OCI-LY3 (cell line): ENCODE data around the gene PIP5K1C.

Experiments
- H2AFZ ChIP-seq: fragments of 200-600, 300-600 bp; shearing (Covaris generic); 2 replicates; pipeline ENCODE4 v1.6.0; 2014; ENCODE audit warnings: antibody characterized with exemption, low read depth, low read length
- H3K27ac ChIP-seq: fragments of 200-600, 300-600 bp; sonication (generic); 2 replicates; pipeline ENCODE4 v1.5.1; 2014; ENCODE audit warnings: mild to moderate bottlenecking, low read length, moderate library complexity, mixed read lengths
- H3K27me3 ChIP-seq: fragments of 200-600, 300-600 bp; sonication (generic); 2 replicates; pipeline ENCODE4 v1.6.1; 2014; ENCODE audit warnings: low read depth, low read length, mixed read lengths
- H3K36me3 ChIP-seq: fragments of 200-600, 300-600 bp; sonication (generic); replicated peaks from 2 replicates; pipeline ENCODE3; 2014; ENCODE audit warnings: low read depth, low read length, mixed read lengths
- H3K4me1 ChIP-seq: fragments of 300-600, 200-600 bp; sonication (generic); 2 replicates; pipeline ENCODE4 v1.6.1; 2014; ENCODE audit warnings: low read length, mixed read lengths
- H3K4me2 ChIP-seq: fragments of 200-600, 300-600 bp; sonication (generic); 2 replicates; pipeline ENCODE4 v1.6.1; 2014; ENCODE audit warnings: low read length, mixed read lengths
- H3K4me3 ChIP-seq: fragments of 300-600, 200-600 bp; sonication (generic); 2 replicates; pipeline ENCODE4 v1.5.1; 2014; ENCODE audit warnings: antibody characterized with exemption, mild to moderate bottlenecking, low read length, moderate library complexity
- H3K79me2 ChIP-seq: fragments of 300-600, 200-600 bp; shearing (Covaris generic); 2 replicates; pipeline ENCODE4 v1.6.1; 2014; ENCODE audit warnings: mild to moderate bottlenecking, low read length, mixed read lengths
- H3K9ac ChIP-seq: fragments of 300-600, 200-600 bp; shearing (Covaris generic); 2 replicates; pipeline ENCODE4 v1.6.0; 2014; ENCODE audit warnings: mild to moderate bottlenecking, low read length, moderate library complexity
- H3K9me3 ChIP-seq: fragments of 200-600, 300-600 bp; shearing (Covaris generic); 2 replicates; pipeline ENCODE4 v1.6.1; 2014; ENCODE audit warnings: low read length, mixed read lengths; ENCODE audit not compliant: insufficient read depth
- H4K20me1 ChIP-seq: fragments of 200-600, 300-600 bp; sonication (generic); 2 replicates; pipeline ENCODE4 v1.6.1; 2016; ENCODE audit warnings: low read length, mixed read lengths; ENCODE audit not compliant: insufficient read depth
- CTCF ChIP-seq: fragments of 200-600, 300-600 bp; sonication (generic); IDR thresholded peaks from 2 replicates; pipeline ENCODE4 v1.5.1; 2014; ENCODE audit warnings: antibody characterized with exemption, low read length, low read depth
- EZH2phosphoT487 ChIP-seq: fragments of 200-600 bp; shearing (Covaris generic); IDR thresholded peaks from 2 replicates; pipeline ENCODE4 v1.6.1; 2018; ENCODE audit warnings: antibody characterized with exemption, mixed run types, low read depth

PIP5K1C gene

GRCh38 chr19:3637621-3638020, 62.6 kb downstream of the PIP5K1C start:
- TF ChIP-seq EZH2phosphoT487 (no peak), CTCF (no peak)
- Histone ChIP-seq H3K4me2 (no peak overlapping the region), H3K27me3 (no peaks in the 10 kb centered on the region), H4K20me1 (no peaks in the 10 kb centered on the region; the same call in 1 of the 2 replicates), H3K36me3 (peaks cover 9% of the 10 kb centered on the region), H3K79me2 (no peaks in the 10 kb centered on the region), H3K9me3 (no peaks in the 10 kb centered on the region), H3K27ac (no peak overlapping the region), H3K4me3 (no peak overlapping the region), H2AFZ (no peak overlapping the region), H3K9ac (no peak overlapping the region), H3K4me1 (no peaks in the 10 kb centered on the region)

GRCh38 chr19:3636962-3637361, 63.3 kb downstream of the PIP5K1C start:
- peaks cover 9% of the 10 kb centered on the region for H3K36me3 ChIP-seq
- no peaks in the 10 kb centered on the region for H3K9me3 ChIP-seq
- H3K4me2 ChIP-seq, result no peak overlapping the region
- no peaks in the 10 kb centered on the region for H3K27me3 ChIP-seq
- no peak overlapping the region for H2AFZ ChIP-seq
- TF ChIP-seq EZH2phosphoT487 (no peak), CTCF (no peak)
- no peaks in the 10 kb centered on the region for H3K79me2 ChIP-seq
- no peak overlapping the region for H3K27ac ChIP-seq
- no peak overlapping the region for H3K4me3 ChIP-seq
- no peak overlapping the region for H3K9ac ChIP-seq
- no peaks in the 10 kb centered on the region for H3K4me1 ChIP-seq
- H4K20me1 ChIP-seq, result no peaks in the 10 kb centered on the region; the same call in 1 of the 2 replicates

GRCh38 chr19:3636506-3636905, 63.8 kb downstream of the PIP5K1C start:
- Histone ChIP-seq H4K20me1 (no peaks in the 10 kb centered on the region; the same call in 1 of the 2 replicates), H3K27me3 (no peaks in the 10 kb centered on the region), H2AFZ (no peak overlapping the region), H3K9ac (no peak overlapping the region), H3K27ac (no peak overlapping the region), H3K4me3 (no peak overlapping the region), H3K9me3 (no peaks in the 10 kb centered on the region), H3K79me2 (no peaks in the 10 kb centered on the region), H3K4me2 (no peak overlapping the region), H3K36me3 (peaks cover 12% of the 10 kb centered on the region), H3K4me1 (no peaks in the 10 kb centered on the region)
- TF ChIP-seq CTCF (no peak), EZH2phosphoT487 (no peak)

- no peak overlapping the region for H3K9ac ChIP-seq
- H3K4me1 ChIP-seq, result no peaks in the 10 kb centered on the region
- H3K4me2 ChIP-seq, result no peak overlapping the region
- no peaks in the 10 kb centered on the region for H3K79me2 ChIP-seq
- H3K27me3 ChIP-seq, result no peaks in the 10 kb centered on the region
- H3K4me3 ChIP-seq, result no peak overlapping the region
- H4K20me1 ChIP-seq, result no peaks in the 10 kb centered on the region
- H3K9me3 ChIP-seq, result no peaks in the 10 kb centered on the region
- H3K27ac ChIP-seq, result no peak overlapping the region
- no peak for TF ChIP-seq EZH2phosphoT487
- no peak for TF ChIP-seq CTCF
- H3K36me3 ChIP-seq, result peaks cover 12% of the 10 kb centered on the region
- no peak overlapping the region for H2AFZ ChIP-seq
These were observed 65.7 kb downstream of the PIP5K1C start for GRCh38 chr19:3634496-3635045.
